Hypothalamus (tissue), 51 donors: Measurements from ENCODE around the gene NEU2.
"Not testable (repeated sequence)": the region's sequence is repeated elsewhere in the genome, so short reads cannot be mapped to it uniquely, and the experiment has no call there.

ENCODE experiments used
- DNase-seq, 51 donors: peaks; one replicate each; lab custom pipeline; 2025; lab: John Stamatoyannopoulos, UW

The NEU2 gene

GRCh38 chr2:233009661-233010060 is 22.8 kb upstream of the NEU2 start:
- DNase-seq: no peak

GRCh38 chr2:233010569-233011267 is 21.8 kb upstream of the NEU2 start:
- no peak for DNase-seq

DNA sequence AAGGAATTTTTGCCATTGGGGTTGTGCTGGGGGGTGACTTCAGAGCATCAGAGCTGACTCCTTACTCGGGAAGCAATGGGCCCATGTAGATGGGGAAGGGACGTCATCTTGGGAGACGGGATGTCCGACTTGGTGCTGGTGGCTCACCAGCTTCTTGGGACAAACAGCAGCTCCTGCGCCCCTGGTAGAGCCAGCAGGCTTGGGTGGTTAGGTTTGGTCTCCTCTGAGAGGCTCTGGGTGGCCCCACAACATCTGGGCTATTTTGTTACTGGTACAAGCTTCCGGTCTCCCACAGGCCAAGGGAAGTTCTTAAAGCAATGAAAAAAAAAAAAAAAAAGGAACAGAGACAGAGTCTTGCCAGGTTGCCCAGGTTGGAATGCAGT is 21.2 kb upstream of the NEU2 start:
- no peak for DNase-seq

GRCh38 chr2:233011702-233012131 is 20.8 kb upstream of the NEU2 start:
- DNase-seq: no peak

DNA sequence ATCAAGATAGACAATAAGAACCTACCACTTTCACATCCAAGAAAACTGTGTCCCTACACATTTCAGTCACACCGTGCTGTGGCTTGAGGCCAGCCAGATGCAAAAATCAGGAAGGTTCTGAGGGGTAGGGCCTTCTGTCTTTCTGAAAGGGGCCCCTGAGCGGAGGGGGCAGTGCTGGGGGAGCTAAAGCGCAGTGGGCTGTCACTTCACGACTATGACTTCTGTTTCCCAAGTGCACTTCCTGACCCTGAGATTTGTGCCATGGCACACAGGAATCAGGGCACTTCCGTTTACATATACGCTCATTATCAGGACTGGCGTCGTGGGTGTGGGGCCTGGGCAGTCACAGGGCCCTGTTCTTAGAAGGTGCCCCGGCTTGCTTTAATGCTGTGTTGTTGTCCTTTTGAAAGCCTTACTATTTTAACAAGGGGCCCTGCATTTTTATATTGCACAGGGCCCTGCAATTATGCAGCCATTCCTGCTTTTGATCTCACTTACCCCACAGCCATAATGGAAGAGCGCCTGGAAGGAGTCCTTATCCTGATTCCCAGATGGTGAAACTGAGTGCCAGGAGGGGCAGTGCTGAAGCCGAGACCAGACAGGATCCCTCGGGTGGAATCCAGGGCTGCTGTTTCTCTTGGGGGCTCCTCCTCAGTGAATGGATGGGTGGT is 20.0 kb upstream of the NEU2 start:
- DNase-seq: no peak

DNA sequence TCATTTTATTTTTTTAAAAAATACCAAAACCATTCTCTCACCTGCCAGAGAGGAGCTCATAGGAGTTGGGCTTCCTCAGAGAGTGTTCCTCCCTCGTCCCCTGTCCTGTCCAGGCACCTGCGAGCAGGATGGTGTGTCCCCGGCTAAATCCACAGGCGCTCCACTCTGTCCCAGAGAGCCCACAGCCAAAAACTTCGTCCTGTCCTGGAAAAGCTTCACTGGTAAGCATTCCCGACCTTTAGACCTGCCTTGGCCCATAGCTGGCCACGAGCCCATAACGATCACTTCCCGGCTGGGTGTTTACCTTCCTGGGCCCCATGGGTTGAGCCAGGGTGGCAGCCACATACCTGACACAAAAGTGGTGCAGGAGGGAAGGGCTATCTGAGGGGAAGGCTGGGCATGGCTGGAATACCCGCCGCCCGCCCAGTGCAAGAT is 19.4 kb upstream of the NEU2 start, which contains the start of gene NGEF:
Gene NGEF, minus strand, starts transcription at position 230 of the 435 bp plus-strand sequence. CDS start 38,366 bp downstream, outside the sequence.
- DNase-seq: no peak

- DNase-seq: no peak
Observed at GRCh38 chr2:233013650-233014049, 18.8 kb upstream of the NEU2 start.

DNA sequence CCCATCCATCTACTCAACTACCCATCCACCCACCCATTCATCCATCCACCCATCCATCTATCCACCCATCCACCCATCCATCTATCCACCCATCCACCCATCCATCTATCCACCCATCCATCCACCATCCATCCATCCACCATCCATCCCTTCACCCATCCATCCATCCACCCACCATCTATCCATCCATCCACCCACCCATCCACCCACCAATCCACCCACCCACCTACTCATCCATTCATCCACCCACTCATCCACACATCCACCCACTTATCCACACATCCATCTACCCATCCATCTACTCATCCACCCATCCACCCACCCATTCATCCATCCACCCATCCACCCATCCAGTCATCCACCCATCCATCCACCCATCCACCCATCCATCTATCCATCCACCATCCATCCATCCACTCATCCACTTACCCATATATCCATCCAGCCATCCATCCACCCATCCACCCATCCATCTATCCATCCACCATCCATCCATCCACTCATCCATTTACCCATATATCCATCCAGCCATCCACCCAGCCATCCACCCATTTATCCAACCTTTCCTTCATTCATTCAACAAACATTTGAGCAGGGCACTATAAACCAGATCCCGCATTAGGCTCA is 17.3 kb upstream of the NEU2 start:
- no peak for DNase-seq

- no peak for DNase-seq
Observed at GRCh38 chr2:233017947-233018346, 14.5 kb upstream of the NEU2 start.

- DNase-seq: not testable (repeated sequence)
Observed at GRCh38 chr2:233019610-233020009, 12.9 kb upstream of the NEU2 start.

DNA sequence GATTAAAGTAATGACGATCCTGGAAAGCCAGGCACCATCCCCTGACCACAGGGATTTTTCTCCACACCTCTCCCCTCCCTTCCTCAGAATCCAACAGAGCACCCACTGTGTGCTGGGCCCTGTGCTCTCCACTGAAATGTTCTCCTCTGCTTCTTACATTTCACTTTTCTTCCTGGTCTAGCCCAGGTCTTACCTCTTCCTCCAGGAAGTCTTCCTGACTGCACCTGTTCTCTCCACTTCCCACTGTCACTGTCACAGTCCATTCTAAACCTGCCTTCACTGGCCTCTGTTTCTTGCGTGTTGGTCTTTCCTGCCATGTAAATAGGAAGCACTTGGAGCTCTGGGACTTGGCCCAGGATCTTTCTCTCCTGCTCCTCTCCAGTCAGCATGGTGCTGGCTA is 12.0 kb upstream of the NEU2 start:
- no peak for DNase-seq

GRCh38 chr2:233021771-233022170 is 10.7 kb upstream of the NEU2 start:
- no peak for DNase-seq

- DNase-seq: no peak
Observed at GRCh38 chr2:233022561-233022960, 9.9 kb upstream of the NEU2 start.

GRCh38 chr2:233023007-233023760 is 9.3 kb upstream of the NEU2 start:
- no peak for DNase-seq

DNA sequence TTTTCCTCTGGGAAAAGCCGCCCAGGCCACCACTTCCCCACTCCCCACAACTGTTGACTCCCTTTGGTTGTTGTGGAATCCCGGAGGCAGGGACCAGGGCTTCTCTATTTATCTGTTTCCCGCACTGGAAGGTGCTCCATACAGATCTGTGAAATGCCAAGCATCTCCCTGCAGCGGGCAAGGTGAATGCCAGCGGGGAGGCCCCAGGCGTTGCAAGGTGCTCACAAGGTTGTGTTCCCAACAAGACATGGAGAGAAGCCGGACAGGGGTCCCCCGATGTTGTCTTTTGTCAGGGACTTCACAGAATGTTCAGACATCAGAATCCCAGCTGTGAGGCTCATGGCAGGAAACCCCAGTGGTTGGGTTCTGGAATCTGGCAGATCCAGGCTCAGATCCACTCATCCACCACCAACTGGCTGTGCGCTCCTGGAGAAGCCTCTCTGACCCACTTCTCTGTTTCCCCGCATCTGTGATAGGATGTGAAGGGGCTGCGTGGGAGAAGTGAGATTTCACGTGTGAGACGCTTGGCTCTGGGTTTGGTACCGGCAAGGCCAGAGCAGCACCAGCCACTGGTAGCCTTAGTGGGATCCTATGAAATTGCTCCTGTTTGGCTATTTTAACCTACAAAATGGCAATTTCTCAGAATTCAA is 8.6 kb upstream of the NEU2 start:
- DNase-seq: no peak

- DNase-seq: no peak
Observed at GRCh38 chr2:233025706-233026105, 6.8 kb upstream of the NEU2 start.

DNA sequence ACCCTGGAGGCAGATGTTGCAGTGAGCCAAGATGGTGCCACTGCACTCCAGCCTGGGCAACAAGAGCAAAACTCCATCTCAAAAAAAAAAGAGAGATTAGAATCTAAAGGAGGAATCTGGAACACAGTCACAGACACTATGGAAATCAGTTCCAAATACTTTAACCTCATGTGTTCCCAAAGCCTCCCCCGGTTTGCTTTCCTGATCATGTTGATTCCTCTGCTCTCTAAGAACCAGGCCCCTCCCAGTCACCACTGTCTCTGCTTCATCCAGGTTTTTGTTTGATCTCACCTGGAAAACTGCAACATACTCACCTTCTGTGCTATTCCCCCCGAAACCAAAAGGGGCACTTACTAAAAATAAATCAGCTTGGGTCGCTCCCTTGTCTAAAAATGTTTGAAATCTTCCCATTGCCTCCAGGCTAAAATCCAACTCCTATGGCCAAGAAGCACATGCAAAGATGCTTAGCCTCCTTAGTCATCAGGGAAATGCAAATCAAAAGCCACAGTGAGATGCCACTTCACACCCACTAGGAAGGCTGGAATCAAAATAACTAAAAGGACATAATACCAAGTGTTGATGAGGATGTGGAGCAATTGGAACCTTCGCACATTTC is 6.2 kb upstream of the NEU2 start:
- DNase-seq: no peak

- no peak for DNase-seq
Observed at GRCh38 chr2:233029321-233029720, 3.2 kb upstream of the NEU2 start.

GRCh38 chr2:233031556-233032500 is 644 bp upstream of the NEU2 start:
- no peak for DNase-seq
